Liver (tissue), 3 donors: ENCODE results near the gene FLNA.

Source experiments
- ATF3 ChIP-seq: IDR thresholded peaks from 2 replicates; pipeline ENCODE4 v1.6.1; 2016; ENCODE audit warnings: antibody characterized with exemption
- SP1 ChIP-seq: IDR thresholded peaks from 2 replicates; pipeline ENCODE4 v1.6.1; 2018; ENCODE audit warnings: antibody characterized with exemption, mild to moderate bottlenecking
- TF ChIP-seq, protein P1 (sequence below): fragments of 150-350 bp; IDR thresholded peaks from 2 replicates; pipeline ENCODE4 v1.5.1; 2017; ENCODE audit warnings: improper control_type of control experiment, low read depth, low read length; ENCODE audit not compliant: missing input control
- TF ChIP-seq, protein P2 (sequence below): IDR thresholded peaks from 2 replicates; pipeline ENCODE4 v1.6.1; 2016; ENCODE audit warnings: antibody characterized with exemption
- TF ChIP-seq, protein P3 (sequence below): IDR thresholded peaks from 2 replicates; pipeline ENCODE4 v1.6.1; 2016; ENCODE audit warnings: antibody characterized with exemption, mild to moderate bottlenecking
- donor health status: healthy.
- donor health status: healthy.

- TF ChIP-seq, protein P1, sequence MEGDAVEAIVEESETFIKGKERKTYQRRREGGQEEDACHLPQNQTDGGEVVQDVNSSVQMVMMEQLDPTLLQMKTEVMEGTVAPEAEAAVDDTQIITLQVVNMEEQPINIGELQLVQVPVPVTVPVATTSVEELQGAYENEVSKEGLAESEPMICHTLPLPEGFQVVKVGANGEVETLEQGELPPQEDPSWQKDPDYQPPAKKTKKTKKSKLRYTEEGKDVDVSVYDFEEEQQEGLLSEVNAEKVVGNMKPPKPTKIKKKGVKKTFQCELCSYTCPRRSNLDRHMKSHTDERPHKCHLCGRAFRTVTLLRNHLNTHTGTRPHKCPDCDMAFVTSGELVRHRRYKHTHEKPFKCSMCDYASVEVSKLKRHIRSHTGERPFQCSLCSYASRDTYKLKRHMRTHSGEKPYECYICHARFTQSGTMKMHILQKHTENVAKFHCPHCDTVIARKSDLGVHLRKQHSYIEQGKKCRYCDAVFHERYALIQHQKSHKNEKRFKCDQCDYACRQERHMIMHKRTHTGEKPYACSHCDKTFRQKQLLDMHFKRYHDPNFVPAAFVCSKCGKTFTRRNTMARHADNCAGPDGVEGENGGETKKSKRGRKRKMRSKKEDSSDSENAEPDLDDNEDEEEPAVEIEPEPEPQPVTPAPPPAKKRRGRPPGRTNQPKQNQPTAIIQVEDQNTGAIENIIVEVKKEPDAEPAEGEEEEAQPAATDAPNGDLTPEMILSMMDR = no peak
- TF ChIP-seq, protein P2, sequence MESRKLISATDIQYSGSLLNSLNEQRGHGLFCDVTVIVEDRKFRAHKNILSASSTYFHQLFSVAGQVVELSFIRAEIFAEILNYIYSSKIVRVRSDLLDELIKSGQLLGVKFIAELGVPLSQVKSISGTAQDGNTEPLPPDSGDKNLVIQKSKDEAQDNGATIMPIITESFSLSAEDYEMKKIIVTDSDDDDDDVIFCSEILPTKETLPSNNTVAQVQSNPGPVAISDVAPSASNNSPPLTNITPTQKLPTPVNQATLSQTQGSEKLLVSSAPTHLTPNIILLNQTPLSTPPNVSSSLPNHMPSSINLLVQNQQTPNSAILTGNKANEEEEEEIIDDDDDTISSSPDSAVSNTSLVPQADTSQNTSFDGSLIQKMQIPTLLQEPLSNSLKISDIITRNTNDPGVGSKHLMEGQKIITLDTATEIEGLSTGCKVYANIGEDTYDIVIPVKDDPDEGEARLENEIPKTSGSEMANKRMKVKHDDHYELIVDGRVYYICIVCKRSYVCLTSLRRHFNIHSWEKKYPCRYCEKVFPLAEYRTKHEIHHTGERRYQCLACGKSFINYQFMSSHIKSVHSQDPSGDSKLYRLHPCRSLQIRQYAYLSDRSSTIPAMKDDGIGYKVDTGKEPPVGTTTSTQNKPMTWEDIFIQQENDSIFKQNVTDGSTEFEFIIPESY = no peak
- TF ChIP-seq, protein P3, sequence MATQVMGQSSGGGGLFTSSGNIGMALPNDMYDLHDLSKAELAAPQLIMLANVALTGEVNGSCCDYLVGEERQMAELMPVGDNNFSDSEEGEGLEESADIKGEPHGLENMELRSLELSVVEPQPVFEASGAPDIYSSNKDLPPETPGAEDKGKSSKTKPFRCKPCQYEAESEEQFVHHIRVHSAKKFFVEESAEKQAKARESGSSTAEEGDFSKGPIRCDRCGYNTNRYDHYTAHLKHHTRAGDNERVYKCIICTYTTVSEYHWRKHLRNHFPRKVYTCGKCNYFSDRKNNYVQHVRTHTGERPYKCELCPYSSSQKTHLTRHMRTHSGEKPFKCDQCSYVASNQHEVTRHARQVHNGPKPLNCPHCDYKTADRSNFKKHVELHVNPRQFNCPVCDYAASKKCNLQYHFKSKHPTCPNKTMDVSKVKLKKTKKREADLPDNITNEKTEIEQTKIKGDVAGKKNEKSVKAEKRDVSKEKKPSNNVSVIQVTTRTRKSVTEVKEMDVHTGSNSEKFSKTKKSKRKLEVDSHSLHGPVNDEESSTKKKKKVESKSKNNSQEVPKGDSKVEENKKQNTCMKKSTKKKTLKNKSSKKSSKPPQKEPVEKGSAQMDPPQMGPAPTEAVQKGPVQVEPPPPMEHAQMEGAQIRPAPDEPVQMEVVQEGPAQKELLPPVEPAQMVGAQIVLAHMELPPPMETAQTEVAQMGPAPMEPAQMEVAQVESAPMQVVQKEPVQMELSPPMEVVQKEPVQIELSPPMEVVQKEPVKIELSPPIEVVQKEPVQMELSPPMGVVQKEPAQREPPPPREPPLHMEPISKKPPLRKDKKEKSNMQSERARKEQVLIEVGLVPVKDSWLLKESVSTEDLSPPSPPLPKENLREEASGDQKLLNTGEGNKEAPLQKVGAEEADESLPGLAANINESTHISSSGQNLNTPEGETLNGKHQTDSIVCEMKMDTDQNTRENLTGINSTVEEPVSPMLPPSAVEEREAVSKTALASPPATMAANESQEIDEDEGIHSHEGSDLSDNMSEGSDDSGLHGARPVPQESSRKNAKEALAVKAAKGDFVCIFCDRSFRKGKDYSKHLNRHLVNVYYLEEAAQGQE = no peak
- TF ChIP-seq ATF3 = no peak
- TF ChIP-seq SP1 = no peak
Observed at GRCh38 chrX:154380787-154381186, 6.4 kb upstream of the FLNA start.
